Stimulated activated naive B cell treated with anti-CD40 and anti-IgM and Interleukin-4, amounts not matched to agents 10 μg/mL and 1 μg/mL and 100 μg/mL, for 72 hours (primary cell): ENCODE results near the gene CHRM1.

Source experiments
- ATAC-seq, 2 donors: fragments of 150-1000 bp; cut with Tn5 transposase; replicated peaks; 2 replicates each; pipeline ENCODE4 v1.10.0; 2021; ENCODE audit warnings: moderate library complexity in 1 of 2
- DNase-seq: peaks from one replicate; pipeline ENCODE4 v3.0.0; 2021
- H3K27ac Mint-ChIP-seq: one replicate; pipeline ENCODE4 v1.8.0; 2022; ENCODE audit warnings: mild to moderate bottlenecking, mixed read lengths
- H3K27me3 Mint-ChIP-seq, 2 donors: one replicate each; pipeline ENCODE4 v1.8.0; 2022; ENCODE audit warnings: mixed read lengths in 2 of 2
- H3K36me3 Mint-ChIP-seq, 2 donors: one replicate each; pipeline ENCODE4 v1.8.0; 2022; ENCODE audit warnings: mixed read lengths in 2 of 2, mild to moderate bottlenecking in 1 of 2
- H3K4me1 Mint-ChIP-seq, 2 donors: one replicate each; pipeline ENCODE4 v1.8.0; 2022; ENCODE audit warnings: mixed read lengths in 2 of 2, mild to moderate bottlenecking in 1 of 2
- H3K4me3 Mint-ChIP-seq, 2 donors: one replicate each; pipeline ENCODE4 v1.8.0; 2022; ENCODE audit warnings: mild to moderate bottlenecking in 2 of 2, mixed read lengths in 2 of 2, moderate library complexity in 1 of 2
- H3K9me3 Mint-ChIP-seq, 2 donors: one replicate each; pipeline ENCODE4 v1.8.0; 2022; ENCODE audit warnings: mixed read lengths in 2 of 2, mild to moderate bottlenecking in 1 of 2

Gene CHRM1

DNA sequence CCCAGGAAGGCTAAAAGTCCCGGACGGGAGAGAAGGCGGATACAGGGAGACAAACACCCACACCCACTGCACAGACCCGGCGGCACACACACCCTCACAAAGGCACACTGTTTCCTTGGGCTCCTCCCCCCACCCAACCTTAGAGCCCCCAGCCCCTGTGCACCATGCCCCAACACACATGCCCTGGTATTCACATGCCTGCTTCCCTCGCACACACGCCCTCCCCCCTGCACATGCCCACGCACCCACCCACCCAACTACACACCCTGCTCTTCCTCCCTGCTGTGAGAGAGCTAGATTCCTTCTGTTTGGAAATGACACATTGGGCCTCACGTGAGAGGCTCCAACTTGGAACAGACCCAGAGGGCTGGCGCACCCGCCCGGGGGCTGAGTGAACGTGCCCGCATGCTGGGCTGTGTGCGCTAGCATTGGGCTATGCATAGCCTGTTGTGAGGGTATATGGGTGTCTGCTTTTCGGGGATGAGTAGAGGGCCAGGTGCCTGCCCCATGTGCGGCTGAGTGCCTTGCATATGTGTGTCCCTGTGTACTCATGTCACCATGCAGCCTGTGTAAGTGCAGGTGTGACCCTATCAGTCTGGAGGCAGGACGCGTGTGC lies 518 bp upstream of the CHRM1 start:
- Mint-ChIP-seq H3K9me3 (no peaks in the 10 kb centered on the region), H3K4me3 (no peak overlapping the region), H3K27ac (no peak overlapping the region), H3K4me1 (peaks cover 19 to 36% of the 10 kb centered on the region in 2 donors), H3K36me3 (no peaks in the 10 kb centered on the region), H3K27me3 (peaks cover 64 to 70% of the 10 kb centered on the region in 2 donors)
- ATAC-seq: peak in 1 of 2 donors; percentile 9
- DNase-seq: no peak

DNA sequence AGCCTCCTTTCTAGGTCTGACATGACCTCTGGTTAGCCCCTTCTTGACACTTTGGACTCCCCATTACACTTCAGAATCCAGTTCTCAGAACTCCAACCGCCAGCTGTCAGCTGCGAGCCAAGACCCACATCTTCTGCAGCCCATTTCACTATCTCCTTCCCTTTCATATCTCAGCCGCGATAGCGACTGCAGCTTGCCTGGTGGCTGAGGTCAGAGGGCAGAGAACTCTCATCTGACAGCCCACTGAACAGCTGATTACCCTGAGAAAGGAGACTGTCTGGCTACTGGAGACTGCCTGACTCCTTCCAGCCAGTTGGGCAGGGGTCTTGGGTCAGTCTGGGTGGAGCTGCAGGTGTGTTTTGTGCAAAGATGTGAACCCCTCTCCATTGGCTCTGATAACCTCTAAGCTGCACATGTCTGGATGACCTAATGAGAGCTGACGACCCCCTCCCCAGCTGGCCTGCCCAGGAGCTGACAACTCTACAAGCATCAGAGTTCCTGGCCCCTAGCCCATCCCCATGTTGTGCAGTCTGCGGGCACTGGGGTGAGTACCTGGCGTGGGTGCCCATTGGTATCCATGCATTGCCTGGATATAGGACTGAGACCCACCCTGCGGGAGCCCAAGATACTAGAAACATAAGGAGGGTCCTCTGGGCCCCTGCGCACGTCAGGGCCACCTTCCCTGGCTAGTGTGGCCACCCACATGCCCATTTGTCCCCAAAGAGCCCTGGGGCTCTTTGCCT lies 1.1 kb downstream of the CHRM1 start:
- Mint-ChIP-seq H3K4me3 (no peak overlapping the region), H3K4me1 (peaks cover 11 to 20% of the 10 kb centered on the region in 2 donors), H3K9me3 (no peaks in the 10 kb centered on the region), H3K36me3 (no peaks in the 10 kb centered on the region), H3K27ac (no peak overlapping the region), H3K27me3 (peaks cover 50 to 59% of the 10 kb centered on the region in 2 donors)
- DNase-seq: no peak
- ATAC-seq: no peak

DNA sequence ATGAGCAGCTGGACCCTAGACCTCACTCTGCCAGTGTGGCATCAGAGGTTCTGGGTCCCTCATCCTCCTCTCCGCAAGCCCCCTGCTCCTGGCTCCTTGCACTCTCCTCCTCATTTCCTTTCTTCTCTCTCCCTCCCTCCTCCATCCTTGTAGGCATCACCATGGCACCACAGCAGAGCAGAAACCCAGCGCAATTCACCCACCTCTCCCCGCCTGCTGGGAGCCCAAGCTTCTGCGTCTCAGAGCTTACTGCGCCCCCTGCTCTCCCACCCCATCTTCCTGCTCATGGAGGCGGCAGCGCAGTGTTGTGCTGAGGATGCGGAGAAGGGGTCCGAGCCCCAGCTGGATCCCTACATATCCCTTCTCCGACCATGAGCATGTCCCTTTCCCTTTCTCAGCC lies 1.7 kb downstream of the CHRM1 start:
- peaks cover 11 to 19% of the 10 kb centered on the region in 2 donors for H3K4me1 Mint-ChIP-seq
- no peak overlapping the region for H3K27ac Mint-ChIP-seq
- H3K4me3 Mint-ChIP-seq: no peak overlapping the region
- no peaks in the 10 kb centered on the region for H3K9me3 Mint-ChIP-seq
- peaks cover 49 to 57% of the 10 kb centered on the region in 2 donors for H3K27me3 Mint-ChIP-seq
- no peak for ATAC-seq
- DNase-seq: no peak
- no peaks in the 10 kb centered on the region for H3K36me3 Mint-ChIP-seq

DNA sequence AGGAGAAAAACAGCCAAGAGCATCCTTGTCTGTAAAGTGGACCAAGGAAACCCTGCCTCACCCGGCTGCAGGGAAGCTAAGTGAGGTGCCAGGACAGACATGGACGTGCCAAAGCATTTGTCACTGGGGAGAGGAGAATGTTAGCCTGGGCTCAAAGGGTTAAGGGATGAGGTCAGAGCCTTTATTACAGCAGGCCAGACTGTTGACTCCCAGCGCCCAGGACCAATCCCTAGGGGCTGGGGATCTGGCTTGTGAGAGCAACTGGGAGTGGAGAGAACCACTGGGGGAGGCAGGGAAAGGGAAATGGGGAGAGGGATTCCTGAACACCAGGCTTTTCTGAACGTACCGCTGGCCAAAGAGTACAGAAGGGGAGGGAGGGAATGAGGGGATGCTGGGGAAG lies 2.6 kb downstream of the CHRM1 start:
- no peak for DNase-seq
- no peak for ATAC-seq
- H3K27ac Mint-ChIP-seq: no peak overlapping the region
- H3K27me3 Mint-ChIP-seq: peaks cover 45 to 52% of the 10 kb centered on the region in 2 donors
- H3K4me1 Mint-ChIP-seq: peaks cover 9 to 14% of the 10 kb centered on the region in 2 donors
- H3K36me3 Mint-ChIP-seq: no peaks in the 10 kb centered on the region
- H3K4me3 Mint-ChIP-seq: no peak overlapping the region
- no peaks in the 10 kb centered on the region for H3K9me3 Mint-ChIP-seq

DNA sequence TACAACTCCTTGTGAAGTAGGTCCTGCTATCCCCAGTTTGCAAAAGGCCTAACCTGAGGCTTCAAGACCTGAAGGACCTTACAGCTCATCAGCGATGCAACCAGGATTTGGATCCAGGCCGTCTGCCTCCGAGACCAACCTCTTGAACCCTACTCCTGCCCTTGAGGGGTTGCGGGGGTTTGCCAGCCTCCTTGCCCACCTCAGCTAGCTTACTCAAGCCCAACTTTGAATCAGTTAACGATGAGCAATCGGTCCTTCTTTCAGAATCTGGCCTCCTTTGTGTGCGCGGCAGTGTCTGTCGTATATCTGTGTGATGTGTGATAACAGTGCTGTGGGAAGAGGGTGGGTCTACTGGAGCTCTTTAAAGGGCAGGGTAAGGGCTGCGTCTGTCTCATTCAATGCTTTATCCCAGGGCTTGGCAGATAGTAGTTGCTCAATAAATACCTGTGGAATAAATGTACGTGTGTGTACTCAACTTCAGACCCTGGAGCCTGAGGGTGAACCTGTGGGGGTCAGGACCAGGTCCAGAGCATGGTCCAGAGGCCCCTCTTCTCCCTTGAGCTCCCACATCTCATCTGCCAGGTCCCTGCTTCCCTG lies 3.2 kb downstream of the CHRM1 start:
- no peak overlapping the region for H3K27ac Mint-ChIP-seq

DNA sequence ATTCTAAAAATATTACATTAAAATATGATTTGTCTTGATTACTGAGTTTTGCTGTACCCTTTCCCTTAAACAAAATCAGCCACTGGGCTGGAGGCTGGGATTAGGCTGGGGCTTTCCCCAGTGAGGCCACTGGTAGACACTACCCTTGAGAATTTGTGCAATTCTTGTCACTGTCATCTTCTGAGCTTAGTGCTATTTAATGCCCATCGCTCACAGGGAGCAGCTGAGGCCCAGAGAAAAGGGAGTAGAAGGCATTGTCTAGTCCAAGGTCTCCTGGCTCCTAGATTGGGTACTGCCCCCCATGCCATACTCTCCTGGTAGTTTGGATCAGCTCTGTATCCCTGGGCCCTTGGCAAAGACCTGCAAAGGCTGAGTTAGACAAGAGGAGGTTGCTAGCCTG lies 6.7 kb downstream of the CHRM1 start:
- H3K27me3 Mint-ChIP-seq: peaks cover 15 to 38% of the 10 kb centered on the region in 2 donors
- no peaks in the 10 kb centered on the region for H3K9me3 Mint-ChIP-seq
- ATAC-seq (no peak), DNase-seq (no peak)
- no peaks in the 10 kb centered on the region for H3K36me3 Mint-ChIP-seq
- H3K4me1 Mint-ChIP-seq: no peaks in the 10 kb centered on the region
- H3K4me3 Mint-ChIP-seq: no peak overlapping the region
- H3K27ac Mint-ChIP-seq: no peak overlapping the region

More for the DNA sequence above, 3.2 kb downstream of the CHRM1 start:
- no peaks in the 10 kb centered on the region for H3K36me3 Mint-ChIP-seq
- no peak for DNase-seq
- H3K4me3 Mint-ChIP-seq: no peak overlapping the region
- H3K9me3 Mint-ChIP-seq: no peaks in the 10 kb centered on the region
- ATAC-seq: no peak
- H3K27me3 Mint-ChIP-seq: peaks cover 41 to 47% of the 10 kb centered on the region in 2 donors
- peaks cover 5 to 9% of the 10 kb centered on the region in 2 donors for H3K4me1 Mint-ChIP-seq

DNA sequence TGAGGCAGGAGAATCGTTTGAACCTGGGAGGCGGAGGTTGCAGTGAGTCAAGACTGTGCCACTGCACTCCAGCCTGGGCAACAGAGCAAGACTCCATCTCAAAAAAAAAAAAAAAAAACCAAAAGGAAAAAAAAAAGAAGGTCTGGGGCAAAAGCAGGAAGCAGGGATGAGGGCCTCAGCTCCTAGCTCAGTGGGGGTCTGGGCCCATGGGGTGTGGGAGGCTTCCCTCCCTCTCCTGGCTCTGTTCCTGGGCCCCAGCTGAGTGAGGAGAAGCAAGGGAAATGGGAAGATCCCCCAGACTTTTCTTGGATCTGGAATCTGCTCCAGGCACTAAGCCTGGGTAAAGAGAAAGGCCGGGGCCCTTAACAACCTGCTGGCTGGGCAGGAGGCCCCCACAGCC lies 8.9 kb downstream of the CHRM1 start:
- no peaks in the 10 kb centered on the region for H3K4me1 Mint-ChIP-seq
- peaks cover 19 to 52% of the 10 kb centered on the region in 2 donors for H3K27me3 Mint-ChIP-seq
- H3K27ac Mint-ChIP-seq: no peak overlapping the region
- DNase-seq (no peak), ATAC-seq (no peak)
- H3K9me3 Mint-ChIP-seq: no peaks in the 10 kb centered on the region
- H3K4me3 Mint-ChIP-seq: no peak overlapping the region
- H3K36me3 Mint-ChIP-seq: no peaks in the 10 kb centered on the region

DNA sequence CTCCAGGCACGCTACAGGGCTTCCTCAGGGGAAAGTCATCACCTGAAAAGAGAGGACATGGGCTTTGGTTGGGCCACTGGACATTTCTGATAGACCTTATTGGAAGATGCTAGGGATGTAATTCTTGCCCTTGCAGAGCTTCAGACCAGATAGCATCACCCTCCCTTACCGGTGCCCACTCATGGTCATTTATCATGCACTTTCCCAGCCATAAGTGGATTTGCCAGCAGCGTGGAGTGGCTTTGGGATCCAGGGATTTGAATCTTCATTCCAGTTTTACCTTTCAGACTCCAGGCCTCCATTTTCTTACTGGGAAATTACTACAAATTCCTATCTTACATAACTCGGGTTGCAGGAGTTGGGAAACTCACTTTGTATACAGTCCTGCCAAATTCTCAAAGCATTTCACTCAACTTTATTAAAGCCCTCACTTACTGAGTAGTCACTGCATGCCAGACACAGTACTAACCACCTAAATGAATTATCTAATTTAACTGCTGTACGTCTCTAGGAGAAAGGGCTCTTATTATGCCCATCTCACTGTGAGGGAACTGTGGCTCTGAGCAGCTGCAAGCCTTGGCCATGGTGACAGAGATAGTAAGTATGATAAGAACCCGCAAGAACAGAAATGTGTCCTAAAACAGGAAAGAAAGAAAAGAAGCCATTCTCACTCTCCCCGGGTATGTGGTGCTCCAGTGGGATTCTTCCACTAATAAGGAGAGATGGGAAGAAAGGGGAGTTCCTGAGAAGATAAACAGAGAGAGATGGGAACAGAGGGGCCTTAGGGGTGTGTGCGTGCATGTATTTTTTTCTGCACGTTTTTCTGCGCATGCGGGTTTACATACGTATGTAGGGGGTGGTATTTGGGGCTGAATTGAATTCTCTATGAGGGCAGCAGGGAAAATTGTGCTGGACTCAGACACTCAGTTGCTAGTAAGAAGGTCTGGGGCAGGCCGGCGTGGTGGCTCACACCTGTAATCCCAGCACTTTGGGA lies 9.7 kb downstream of the CHRM1 start:
- no peak for DNase-seq
- Mint-ChIP-seq H3K9me3 (no peaks in the 10 kb centered on the region), H3K4me3 (no peak overlapping the region), H3K27ac (no peak overlapping the region), H3K27me3 (peaks cover 19 to 54% of the 10 kb centered on the region in 2 donors), H3K4me1 (no peaks in the 10 kb centered on the region), H3K36me3 (no peaks in the 10 kb centered on the region)
- ATAC-seq: no peak

DNA sequence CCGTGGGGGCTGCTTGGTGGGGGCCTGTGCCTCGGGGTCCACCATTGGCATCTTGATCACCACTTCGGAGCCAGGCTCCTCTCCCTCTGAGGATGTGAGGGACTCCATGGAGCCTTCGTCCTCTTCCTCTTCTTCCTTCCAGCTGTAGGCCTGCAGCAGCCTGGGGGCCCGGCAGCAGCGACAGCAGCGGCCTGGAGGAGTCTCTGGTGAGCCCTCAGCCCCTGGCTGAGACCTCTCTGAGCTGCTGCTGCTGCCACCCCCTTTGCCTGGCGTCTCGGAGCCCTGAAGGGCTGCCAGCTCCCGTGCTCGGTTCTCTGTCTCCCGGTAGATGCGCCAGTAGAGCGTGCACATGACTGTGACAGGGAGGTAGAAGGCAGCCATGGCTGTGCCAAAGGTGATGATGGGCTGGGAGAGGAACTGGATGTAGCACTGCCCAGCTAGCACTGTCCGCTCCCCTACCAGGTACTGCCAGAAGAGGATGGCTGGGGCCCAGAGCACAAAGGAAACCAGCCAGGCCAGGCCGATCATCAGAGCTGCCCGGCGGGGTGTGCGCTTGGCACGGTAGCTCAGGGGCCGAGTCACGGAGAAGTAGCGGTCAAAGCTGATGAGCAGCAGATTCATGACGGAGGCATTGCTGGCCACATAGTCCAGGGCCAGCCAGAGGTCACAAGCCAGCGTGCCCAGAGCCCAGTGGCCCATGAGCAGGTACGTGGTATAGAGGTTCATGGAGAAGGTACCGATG lies 10.9 kb downstream of the CHRM1 start:
- ATAC-seq (no peak), DNase-seq (no peak)
- peaks cover 24 to 55% of the 10 kb centered on the region in 2 donors for H3K27me3 Mint-ChIP-seq
- no peak overlapping the region for H3K4me3 Mint-ChIP-seq
- no peaks in the 10 kb centered on the region for H3K36me3 Mint-ChIP-seq
- H3K9me3 Mint-ChIP-seq: no peaks in the 10 kb centered on the region
- peaks cover 4 to 6% of the 10 kb centered on the region in 2 donors for H3K4me1 Mint-ChIP-seq
- no peak overlapping the region for H3K27ac Mint-ChIP-seq

DNA sequence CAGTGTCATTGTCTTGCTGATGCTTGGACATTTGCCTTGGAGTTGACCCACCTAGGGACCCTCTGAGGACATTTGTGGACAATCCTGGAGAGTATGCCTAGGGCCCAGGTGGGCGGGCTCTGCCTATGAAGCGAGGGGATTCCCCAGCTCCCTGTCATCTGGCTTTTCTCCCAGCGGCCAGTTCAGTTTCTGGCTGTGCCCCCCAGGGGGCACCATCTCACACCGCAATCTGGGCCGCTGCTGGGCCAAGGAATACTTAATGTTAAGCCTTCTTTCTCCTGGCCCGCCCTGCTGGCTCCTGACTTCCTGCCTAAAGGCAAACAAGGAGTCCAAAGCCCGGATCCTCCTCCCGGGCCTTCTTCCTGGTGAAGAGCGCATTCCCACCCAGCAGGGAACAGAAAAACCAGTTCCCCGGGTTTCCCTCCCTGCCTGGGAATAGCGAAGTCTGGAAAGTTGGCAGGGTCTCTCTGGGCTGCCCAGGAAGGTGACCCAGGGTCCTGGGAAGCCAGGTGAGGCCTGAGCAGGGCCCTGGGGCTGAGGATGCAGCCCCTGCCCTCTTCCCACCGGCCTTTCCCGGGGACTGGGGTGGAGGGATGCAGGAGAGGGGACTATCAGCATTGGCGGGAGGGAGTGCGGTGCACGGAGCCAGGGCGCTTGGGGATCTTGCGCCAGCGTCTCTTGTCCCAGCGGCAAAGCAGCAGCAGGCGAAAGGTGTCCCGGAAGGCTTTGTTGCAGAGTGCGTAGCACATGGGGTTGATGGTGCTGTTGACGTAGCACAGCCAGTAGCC lies 11.9 kb downstream of the CHRM1 start:
- H3K9me3 Mint-ChIP-seq: no peaks in the 10 kb centered on the region
- H3K27ac Mint-ChIP-seq: no peak overlapping the region
- H3K27me3 Mint-ChIP-seq: peaks cover 26 to 57% of the 10 kb centered on the region in 2 donors
- ATAC-seq (peak in 1 of 2 donors; percentile 24), DNase-seq (no peak)
- peaks cover 6% of the 10 kb centered on the region in 2 donors for H3K4me1 Mint-ChIP-seq
- H3K36me3 Mint-ChIP-seq: no peaks in the 10 kb centered on the region
- no peak overlapping the region for H3K4me3 Mint-ChIP-seq

DNA sequence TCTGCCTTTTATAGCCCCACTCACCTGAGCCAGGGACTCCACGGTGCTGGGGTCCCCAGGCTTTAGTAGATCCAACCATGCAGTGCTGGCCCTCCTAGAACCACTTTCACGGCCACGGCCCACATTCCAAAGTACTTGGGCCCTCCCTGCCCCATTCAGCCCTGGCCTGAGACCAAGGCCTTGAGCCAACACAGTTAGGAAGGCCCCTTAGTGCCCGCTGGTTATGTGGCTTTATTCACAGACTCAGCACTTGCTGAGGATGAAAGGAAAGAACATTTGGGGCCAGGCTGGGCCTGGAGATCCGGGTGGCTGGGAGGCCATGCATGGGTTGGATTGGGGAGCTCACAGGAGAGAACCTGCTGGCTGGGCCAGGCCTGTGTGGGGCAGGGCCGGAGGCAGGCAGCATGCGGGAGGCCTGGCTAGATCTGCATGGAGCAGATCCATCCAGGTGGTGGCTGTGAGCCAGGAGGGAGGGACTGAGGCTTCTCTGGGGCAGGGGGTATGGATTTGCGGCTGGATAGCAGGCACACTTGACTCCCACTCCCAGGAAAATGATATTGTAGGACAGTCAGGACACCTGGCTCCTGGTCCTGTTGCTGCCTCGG lies 12.6 kb downstream of the CHRM1 start:
- ATAC-seq (no peak), DNase-seq (no peak)
- H3K4me1 Mint-ChIP-seq: peaks cover 6% of the 10 kb centered on the region in 2 donors
- no peaks in the 10 kb centered on the region for H3K36me3 Mint-ChIP-seq
- no peak overlapping the region for H3K4me3 Mint-ChIP-seq
- no peaks in the 10 kb centered on the region for H3K9me3 Mint-ChIP-seq
- no peak overlapping the region for H3K27ac Mint-ChIP-seq
- peaks cover 32 to 62% of the 10 kb centered on the region in 2 donors for H3K27me3 Mint-ChIP-seq

DNA sequence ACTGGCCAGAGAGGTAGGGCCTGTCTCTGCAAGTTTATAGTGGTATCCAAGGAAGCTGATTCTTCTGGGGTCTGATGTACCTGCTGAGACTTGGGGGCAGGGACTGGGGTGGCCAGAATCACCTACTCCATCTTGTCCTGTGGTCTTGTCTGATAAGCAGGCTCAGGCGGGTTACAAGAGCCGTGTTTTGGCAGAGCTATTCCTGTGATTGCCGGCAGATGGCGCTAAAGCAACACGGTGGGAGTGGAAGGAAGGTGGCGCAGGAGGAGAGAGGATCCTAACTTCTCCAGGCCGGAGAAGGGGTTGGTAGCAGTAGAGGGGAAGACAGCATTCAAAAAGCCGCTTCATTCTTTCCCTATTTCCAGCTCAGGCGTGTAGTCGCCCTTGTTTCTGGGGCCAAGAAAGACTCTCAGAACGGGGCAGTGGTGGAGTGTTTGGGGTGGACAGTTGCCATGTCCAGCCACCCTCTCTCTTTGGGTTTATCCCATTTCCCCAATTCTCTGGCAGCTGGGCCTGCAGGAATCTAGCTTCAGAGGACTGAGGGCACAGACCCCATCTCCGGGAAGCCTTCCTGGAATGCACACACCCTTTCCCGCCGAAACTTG lies 15.1 kb downstream of the CHRM1 start:
- Mint-ChIP-seq H3K36me3 (no peaks in the 10 kb centered on the region), H3K27ac (no peak overlapping the region), H3K27me3 (peaks cover 36 to 54% of the 10 kb centered on the region in 2 donors), H3K4me3 (no peak overlapping the region), H3K9me3 (no peaks in the 10 kb centered on the region), H3K4me1 (peaks cover 6% of the 10 kb centered on the region in 2 donors)
- peak; percentile 59 for DNase-seq
- peak; percentile 83 to 87 for ATAC-seq
